Umbilical cord (tissue), 2 donors: ENCODE results near the gene MEIOSIN. TPM values are rescaled to one million over a fixed set of nuclear protein-coding genes. Genes with fewer than 3 reads are reported as not detected.

Experiments used
- DNase-seq: peaks from one replicate; pipeline ENCODE4 v3.0.0-alpha.2; 2015; ENCODE audit warnings: low spot score
- total RNA-seq: library from RNA; depleted of rRNA; stranded (reverse); fragments of >200 nt; gene quantifications from one replicate; pipeline ENCODE4 v1.2.3, GENCODE V29; 2014; ENCODE audit warnings: low replicate concordance; ENCODE audit not compliant: insufficient read depth

Gene MEIOSIN
- total RNA-seq, 1 donor from 2014 or later = not detected

DNA sequence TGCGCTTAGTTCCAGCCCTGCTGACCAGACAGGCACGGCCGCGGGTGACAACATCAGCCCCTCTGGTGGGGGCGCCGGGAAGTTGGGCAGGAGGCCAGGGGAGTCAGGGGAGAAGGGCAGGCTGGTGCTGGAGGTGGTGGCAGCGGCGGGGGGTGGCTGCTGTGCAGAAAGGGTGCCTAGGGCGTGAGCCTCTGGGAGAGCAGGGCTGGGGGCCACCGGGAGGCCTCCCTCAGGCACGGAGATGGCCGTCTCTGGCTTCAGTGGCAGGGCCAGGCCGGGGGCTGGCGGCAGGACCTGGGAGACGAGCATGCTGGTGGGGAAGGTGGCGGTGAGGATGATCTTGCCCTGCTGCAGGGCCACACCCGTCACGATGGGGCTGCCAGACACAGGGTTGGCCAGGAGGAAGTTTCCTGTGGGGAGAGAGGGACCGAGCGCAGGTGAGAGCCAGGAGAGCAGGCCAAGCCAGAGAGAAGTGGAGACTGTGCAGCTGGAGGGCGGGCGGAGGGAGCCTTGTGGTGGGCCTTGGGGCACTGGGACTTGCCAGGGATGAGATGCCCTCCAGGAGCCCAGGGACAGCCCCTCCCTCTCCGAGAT, 32.6 kb downstream of the MEIOSIN start:
- DNase-seq = no peak

DNA sequence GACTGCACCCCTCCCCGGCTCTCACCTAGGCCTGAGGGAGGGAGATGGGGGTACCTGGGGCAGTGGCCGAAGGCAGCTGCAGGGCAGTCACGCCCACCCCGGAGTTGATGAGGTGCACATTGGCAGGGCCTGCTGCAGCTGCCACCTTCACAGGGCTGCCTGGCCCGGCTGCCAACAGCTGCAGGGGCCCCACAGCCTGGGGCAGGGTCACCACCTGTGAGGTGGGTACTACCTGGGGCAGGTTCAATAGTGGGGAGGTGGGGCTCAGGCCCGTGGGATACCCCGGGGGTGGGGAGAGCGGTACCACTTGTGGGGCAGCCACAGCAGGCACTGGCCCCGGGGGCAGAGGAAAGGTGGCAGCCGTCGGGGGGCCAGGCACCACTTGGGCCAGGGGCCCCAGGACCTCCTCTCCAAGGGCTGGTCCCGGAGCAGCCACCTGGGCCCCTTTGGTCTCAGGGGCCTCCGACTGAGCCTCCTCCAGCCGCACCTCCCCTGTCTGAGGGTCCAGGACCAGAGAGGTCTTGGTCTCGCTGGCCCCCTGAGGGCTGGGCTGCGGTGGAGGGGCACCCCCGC, 33.1 kb downstream of the MEIOSIN start:
- DNase-seq = no peak

DNA sequence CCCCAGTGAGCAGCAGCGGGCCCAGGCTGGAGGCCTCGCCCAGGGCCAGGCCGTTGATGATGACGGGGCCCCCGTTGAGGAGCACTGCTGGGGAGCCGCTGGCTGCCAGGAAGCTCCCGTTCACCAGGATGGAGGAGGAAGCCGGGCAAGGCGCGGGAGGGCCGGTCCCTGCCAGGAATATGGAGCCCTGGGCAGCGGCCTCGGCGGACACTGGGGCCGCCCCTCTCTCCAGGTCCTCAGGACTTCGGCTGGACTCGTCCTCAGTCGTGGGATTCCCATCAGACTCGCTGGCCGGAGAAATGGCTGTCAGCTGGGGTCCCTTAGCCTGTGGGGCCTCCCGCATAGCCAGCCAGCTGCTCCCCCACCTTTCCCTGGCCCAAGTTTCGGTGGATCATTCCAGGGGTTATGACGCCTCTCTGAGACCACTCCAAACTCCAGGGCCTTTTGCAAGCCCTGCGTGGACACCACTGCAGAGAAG, 33.7 kb downstream of the MEIOSIN start:
- DNase-seq = no peak

DNA sequence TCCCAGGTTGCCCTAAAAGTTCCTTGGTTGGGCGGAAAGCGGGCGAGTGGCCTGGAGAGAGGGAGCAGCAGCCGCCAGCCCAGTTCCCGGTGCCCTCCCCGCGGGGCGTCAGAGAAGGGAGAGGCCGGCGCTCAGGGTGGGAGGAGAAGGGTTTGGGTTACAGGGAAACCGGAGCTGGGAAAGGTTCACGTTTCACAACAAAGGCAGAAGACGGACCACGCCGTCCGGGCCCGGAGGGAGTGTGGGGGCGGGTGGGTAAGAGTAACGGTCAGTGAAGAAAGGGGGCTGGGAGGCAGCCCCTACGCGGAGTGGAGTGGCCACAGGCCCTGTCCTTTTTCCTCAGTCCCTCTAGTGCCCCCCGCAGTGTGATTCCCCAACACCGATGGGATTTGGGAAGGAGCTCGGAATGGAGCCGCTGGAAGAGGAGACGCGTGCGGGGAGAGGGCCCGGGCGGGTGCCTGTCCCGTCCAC, 34.2 kb downstream of the MEIOSIN start:
- peak; percentile 93 for DNase-seq

DNA sequence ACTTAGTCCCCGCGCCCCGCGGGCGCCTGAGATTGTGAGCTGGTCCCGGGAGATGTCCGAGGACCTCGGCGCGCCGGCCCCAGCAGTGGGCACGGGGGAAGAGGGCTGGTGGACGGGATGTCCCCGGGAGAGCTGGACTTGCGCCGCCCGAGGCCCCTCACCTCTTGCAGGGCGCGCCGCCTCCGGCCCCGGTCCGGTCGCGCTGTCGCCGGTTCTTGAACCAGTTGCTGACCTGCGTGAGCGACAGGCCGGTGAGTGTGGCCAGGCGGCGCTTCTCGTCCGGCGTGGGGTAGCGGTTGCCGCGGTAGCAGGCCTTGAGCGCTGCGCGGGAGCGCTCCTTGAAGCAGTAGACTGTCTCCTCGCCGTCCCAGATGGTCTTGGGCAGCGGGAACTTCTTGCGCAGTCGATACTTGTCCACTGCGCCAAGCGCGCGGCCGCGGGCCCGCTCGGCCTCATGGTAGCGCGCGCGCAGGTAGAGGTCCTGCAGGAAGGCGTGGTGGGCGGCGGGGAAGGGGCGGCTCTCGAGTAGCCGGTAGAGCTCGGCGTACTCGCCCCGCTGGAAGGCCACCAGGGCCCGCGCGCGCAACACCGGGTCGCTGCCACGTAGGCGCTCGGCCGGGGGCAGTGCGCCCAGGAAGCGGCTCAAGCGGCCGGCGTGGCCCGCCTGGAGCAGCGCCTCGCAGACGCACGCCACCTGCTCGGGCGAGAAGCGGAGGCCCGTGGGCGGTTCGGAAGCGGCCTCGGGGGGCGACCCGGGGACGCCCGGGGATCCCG, 34.8 kb downstream of the MEIOSIN start:
- peak; percentile 69 for DNase-seq

DNA sequence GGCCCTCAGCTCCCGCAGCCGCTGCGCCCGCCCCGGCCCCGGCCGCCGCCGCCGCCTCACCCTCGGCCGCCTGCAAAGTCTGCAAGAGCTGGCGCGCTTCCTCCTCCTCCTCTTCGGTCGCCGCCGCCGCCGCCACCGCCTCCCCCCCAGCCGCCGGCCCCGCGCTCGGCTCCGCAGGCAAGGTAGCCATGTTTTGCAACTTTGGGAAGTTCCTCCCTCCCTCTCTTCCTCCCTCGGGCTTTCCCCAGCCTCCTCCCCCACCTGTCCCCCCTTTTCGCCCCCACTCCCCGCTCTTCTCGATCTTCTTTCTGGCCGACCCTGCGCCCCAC, 35.4 kb downstream of the MEIOSIN start:
- DNase-seq = no peak

DNA sequence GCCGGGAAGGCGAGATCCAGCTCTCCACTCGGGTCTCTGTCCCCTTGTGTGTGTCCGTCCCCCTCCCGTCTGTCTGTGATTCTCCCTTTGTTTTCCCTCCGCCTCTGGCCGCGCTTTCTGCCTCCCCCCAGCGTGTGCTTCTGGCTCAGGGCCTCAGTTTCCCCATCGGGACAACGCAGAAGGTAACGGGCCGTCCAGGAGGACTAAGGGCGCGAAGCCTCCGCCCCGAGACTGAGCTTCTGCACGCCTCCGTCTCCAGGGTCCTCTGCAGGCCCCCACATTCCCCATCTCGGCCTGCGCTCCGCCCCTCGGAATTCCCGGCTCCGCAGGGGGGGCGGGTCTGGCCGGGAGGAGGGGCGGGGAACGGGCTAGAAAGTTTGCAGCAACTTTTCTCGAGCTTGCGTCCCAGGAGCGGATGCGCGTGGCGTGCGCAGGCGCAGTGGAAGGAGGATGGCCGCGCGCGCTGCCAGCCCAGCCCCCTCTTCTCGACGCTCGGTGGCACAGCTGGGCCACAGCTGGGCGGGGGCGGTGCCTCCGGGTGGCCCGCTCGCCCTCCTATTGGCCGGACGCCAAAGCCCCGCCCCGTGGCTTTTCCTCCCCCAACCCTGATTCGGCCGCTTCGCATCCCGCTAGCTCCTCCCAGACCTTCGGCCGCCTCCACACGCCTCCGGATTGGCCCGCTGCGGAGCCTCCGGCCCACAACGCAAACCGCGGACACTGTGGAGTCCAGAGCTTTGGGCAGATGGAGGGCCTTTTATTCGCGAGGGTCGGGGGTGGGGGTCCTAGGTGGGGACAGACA, 35.9 kb downstream of the MEIOSIN start, which contains the start of gene SIX5:
Gene SIX5, minus strand, starts transcription at position 269 of the 799 bp plus-strand sequence. CDS start 408 bp downstream, outside the sequence.
- peak; percentile 99 for DNase-seq

DNA sequence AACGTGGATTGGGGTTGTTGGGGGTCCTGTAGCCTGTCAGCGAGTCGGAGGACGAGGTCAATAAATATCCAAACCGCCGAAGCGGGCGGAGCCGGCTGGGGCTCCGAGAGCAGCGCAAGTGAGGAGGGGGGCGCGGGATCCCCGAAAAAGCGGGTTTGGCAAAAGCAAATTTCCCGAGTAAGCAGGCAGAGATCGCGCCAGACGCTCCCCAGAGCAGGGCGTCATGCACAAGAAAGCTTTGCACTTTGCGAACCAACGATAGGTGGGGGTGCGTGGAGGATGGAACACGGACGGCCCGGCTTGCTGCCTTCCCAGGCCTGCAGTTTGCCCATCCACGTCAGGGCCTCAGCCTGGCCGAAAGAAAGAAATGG, 36.6 kb downstream of the MEIOSIN start:
- peak; percentile 72 for DNase-seq

DNA sequence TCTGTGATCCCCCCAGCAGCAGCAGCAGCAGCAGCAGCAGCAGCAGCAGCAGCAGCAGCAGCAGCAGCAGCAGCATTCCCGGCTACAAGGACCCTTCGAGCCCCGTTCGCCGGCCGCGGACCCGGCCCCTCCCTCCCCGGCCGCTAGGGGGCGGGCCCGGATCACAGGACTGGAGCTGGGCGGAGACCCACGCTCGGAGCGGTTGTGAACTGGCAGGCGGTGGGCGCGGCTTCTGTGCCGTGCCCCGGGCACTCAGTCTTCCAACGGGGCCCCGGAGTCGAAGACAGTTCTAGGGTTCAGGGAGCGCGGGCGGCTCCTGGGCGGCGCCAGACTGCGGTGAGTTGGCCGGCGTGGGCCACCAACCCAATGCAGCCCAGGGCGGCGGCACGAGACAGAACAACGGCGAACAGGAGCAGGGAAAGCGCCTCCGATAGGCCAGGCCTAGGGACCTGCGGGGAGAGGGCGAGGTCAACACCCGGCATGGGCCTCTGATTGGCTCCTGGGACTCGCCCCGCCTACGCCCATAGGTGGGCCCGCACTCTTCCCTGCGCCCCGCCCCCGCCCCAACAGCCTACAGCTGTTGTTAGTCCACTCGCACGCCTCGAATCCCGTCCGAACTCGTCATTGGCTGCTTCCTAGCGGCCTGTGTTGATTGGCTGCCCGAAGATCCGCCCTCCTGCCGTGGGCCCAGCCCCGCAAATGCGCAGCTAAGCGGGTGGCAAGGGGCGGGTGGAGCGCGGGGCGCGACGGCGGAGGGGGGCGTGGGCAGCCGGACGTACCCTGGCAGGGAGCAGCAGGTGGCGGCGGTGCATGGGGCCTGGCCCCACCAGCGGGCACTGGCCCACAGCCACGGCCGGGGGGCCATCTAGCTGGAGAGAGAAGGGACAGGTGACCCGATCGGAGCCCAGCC, 37.2 kb downstream of the MEIOSIN start:
- peak; percentile 99 for DNase-seq

DNA sequence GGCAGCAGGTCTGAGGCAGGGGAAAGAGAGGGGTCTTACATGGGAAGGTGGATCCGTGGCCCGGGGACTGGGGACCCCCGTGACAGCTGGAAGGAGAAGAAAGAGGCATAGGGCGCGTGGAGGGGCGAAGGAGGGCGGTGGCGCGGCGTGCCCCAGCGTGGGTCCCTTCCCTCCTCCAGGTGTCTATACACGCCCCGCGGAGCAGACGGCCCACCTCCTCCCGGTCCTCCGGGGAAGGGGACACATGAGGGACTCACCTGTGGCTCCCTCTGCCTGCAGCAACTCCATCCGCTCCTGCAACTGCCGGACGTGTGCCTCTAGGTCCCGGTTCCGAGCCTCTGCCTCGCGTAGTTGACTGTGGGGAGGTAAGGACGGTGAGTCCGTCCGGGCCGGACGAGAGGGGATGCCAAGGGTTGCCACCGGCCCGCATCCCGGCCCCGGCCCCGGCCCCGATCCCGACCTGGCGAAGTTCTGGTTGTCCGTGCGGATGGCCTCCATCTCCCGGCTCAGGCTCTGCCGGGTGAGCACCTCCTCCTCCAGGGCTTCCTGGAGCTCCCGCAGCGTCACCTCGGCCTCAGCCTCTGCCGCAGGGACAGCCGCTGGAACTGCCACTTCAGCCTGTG, 38.2 kb downstream of the MEIOSIN start:
- no peak for DNase-seq

DNA sequence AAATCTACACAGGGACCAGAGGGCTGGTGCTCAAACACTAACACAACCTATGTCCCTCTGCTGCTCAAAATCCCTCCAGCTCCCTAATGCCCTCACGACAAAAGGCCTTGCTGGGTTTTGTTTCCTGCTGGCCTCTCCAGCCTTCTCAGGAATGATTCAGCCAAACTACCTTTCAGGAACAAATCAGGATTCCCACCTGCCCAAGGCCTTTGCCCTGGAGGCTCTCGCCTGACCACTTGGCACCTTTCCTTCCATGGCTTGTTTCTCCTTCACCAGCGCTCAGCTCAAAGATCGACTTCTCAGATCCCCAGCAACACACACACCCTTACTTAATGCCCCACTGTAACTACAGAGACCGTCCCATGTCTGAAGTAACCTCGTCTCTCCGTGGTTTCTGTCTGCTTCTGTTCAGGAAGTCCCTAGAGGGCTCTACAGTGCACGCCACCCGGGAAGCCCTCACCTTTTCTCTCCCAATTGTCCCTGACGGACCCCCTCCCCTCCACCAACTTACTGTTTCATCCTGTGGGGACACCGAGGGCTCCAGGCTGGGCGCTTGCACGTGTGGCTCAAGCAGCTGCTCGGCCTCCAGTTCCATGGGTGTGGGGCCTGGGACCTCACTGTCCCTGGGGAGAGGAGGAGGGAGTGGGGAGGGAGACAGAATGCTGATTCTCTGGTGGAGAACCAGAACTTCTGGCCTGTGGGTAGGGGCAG, 39.0 kb downstream of the MEIOSIN start:
- no peak for DNase-seq

DNA sequence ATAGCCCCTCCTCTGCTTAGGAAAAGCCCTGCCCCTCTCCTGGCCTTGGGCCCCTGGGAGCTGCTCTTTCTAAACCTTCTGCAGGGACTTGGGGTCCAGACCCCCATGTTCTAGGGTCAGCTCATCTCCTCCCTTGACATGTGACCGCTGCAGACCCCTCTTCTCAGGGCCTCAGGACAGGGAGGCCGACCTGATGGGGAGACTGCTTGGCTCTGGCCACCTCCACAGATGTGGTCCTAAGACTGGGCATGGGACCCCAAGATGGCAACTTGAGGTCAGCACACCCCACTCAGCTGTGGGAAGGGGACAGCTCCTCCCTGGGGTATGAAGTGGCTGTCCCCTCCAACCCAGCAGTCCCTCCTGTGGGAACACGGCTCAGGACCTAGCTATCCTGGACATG, 39.7 kb downstream of the MEIOSIN start:
- no peak for DNase-seq

DNA sequence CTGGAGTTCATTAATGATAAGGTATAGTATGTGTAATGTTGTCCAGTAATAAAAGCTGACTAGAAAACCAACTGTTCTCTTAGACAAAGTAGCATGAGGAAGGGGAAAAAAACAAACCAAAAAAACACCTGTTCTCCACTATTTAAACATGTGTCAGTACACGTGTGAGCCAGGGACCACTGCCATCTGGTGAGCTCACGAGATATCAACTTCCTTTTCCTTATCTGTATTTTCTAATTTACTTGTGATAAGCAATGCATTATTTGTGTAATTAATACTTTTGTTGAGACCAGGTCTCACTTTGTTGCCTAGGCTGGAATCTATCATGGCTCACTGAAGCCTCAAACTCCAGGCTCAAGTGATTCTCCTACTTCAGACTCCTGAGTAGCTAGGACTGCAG, 40.1 kb downstream of the MEIOSIN start:
- DNase-seq = no peak

DNA sequence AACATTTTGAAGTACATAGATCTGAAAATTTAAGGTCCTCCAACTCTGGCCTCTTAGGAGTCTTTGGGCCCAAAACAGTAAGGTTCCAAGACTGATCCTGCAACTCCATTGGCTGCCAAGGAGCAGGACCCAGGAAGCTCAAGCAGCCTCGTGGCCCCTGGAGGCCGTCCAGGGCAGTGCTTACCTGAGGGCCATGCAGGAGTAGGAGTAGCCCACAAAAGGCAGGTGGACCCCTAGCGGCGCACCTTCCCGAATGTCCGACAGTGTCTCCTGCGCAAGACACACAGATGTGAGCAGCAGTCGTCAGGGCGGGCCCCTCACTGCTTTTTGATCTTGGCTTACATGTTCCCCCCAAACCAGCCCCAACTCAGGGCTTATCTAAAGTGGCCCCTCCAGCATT, 41.5 kb downstream of the MEIOSIN start:
- DNase-seq = no peak

DNA sequence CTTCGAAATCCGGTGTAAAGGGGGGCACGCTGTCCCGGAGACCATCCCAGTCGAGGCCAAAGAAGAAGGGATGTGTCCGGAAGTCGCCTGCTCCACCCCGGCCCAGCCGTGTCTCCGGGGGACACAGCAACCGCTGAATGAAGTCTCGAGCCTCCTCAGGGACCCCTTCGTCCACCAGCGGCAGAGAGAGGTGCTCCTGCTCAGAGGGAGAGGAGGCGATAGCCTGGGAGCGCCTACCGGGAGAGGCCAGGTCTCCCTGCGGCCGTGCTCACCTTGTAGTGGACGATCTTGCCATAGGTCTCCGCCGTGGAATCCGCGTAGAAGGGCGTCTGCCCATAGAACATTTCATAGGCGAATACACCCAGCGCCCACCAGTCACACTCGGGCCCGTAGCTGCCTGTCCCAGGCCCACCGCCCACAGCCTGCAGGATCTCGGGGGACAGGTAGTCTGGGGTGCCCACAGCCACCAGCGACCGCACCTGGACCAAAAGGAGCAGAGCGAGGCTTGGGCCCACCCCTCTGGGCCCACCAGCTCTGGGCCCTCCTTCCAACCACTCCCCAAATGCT, 44.2 kb downstream of the MEIOSIN start:
- DNase-seq = no peak

DNA sequence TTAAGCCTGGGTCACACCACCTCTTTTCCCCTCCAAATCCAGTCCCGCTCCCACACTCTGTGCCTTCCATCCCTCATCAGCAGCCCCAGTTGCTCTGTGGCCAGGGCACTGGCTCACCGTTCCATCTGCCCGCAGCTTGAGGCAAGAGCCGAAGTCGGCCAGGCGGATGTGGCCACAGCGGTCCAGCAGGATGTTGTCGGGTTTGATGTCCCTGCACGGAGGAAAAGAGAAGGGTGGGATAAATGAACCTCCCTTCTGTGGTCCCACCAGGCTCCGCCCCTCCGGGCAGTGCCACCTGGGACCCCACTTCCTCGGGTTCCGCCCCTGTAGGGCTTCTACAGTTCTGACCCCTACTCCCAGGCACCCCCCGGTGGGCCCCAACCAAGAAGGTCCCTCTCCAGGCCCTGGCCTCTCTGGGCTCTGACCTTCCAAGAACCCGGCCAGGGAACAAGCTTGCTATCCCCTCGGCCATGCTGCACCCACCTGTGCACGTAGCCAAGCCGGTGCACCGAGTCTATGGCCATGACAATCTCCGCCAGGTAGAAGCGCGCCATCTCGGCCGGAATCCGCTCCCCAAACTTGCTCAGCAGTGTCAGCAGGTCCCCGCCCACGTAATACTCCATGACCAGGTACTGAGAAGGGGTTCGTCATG, 44.9 kb downstream of the MEIOSIN start:
- DNase-seq = no peak

DNA sequence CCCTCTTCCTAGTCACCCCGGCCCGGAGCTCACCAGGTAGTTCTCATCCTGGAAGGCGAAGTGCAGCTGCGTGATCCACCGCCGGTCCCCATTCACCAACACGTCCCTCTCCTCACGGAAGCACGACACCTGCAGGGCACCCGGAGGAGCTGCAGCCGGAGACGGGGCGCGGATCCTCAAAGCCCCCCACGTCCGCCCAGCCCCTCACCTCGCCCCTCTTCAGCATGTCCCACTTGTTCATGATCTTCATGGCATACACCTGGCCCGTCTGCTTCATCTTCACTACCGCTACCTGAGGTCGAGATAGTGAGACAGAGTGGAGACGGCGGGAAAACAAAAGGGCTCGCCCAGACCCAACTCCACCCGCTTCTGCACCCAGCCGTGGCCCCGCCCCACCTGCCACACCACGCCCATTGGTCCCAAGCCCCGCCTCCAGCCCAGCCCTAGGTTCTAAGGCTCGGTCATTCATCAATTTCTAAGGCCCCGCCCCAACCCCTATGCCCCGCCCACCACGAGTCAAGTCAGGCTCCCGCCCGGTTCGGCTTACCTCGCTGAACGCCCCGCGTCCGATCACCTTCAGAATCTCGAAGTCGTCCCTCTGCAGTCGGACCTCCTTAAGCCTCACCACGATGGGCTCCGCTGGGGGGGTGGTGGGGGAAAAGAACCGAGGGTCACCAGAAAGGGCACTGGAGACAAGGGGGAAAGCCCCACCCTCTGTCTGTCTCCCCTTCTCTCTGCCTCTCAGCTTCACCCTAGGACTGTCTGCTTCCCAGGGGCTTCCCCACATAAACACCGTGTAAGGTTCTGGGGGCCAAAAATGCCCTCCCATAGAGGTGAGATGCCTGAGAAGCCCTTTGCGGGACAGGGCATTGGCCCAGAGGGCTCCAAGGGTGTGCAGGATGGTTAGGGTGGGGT, 46.2 kb downstream of the MEIOSIN start:
- peak; percentile 58 for DNase-seq

DNA sequence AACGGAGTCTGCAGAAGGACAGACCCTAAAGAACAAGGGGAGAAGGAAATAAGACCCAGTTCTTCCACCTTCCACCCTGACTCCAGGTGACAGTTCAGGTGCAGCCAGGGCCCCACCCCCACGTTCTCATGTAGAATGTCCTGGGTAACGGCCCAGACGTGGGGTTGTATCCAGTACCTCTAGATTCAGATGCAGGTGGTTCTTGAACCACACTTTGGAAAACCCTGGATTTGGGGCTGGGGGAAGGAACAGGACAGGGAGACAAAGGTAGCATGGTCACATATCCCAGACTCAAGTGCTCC, 46.9 kb downstream of the MEIOSIN start:
- DNase-seq = no peak
